Glutamatergic neuron (in vitro differentiated cells): ENCODE data around the gene DEF6. TPM values are rescaled to one million over a fixed set of nuclear protein-coding genes. Genes with fewer than 3 reads are reported as not detected.

Experiments
- DNase-seq: peaks from one replicate; pipeline ENCODE4 v3.0.0; 2022
- H3K27ac Mint-ChIP-seq: one replicate; pipeline ENCODE4 v1.8.0; 2020; ENCODE audit warnings: mild to moderate bottlenecking, mixed read lengths, inconsistent platforms; ENCODE audit not compliant: unreplicated experiment
- H3K27me3 Mint-ChIP-seq: one replicate; pipeline ENCODE4 v1.8.0; 2020; ENCODE audit warnings: mild to moderate bottlenecking, moderate library complexity, mixed read lengths, inconsistent platforms; ENCODE audit not compliant: unreplicated experiment
- H3K36me3 Mint-ChIP-seq: one replicate; pipeline ENCODE4 v1.8.0; 2020; ENCODE audit warnings: mild to moderate bottlenecking, mixed read lengths, inconsistent platforms; ENCODE audit not compliant: unreplicated experiment
- H3K4me1 Mint-ChIP-seq: one replicate; pipeline ENCODE4 v1.8.0; 2020; ENCODE audit warnings: mild to moderate bottlenecking, low read depth, mixed read lengths, inconsistent platforms; ENCODE audit not compliant: unreplicated experiment
- H3K4me3 Mint-ChIP-seq: one replicate; pipeline ENCODE4 v1.8.0; 2020; ENCODE audit warnings: mild to moderate bottlenecking, mixed read lengths, inconsistent platforms; ENCODE audit not compliant: unreplicated experiment
- H3K9me3 Mint-ChIP-seq: one replicate; pipeline ENCODE4 v1.8.0; 2020; ENCODE audit warnings: mild to moderate bottlenecking, moderate library complexity, mixed read lengths, inconsistent platforms; ENCODE audit not compliant: unreplicated experiment
- CTCF ChIP-seq: fragments of 200-600 bp; sonication (generic); IDR thresholded peaks from one replicate; pipeline ENCODE4 v1.5.0; 2021; ENCODE audit not compliant: partially characterized antibody, unreplicated experiment
- total RNA-seq: library from RNA; stranded (reverse); fragmentation: NEBNext Ultra II Directional; extraction: Animal tissue kit (Norgen Biotek cat#: 25700); gene quantifications from one replicate; pipeline ENCODE4 v1.2.1, GENCODE V29; 2021; ENCODE audit not compliant: unreplicated experiment

DEF6 gene
- total RNA-seq, 1 donor from 2014 or later = 1.8 TPM

- Mint-ChIP-seq H3K9me3 (peaks cover 2% of the 10 kb centered on the region), H3K4me1 (peaks cover 8% of the 10 kb centered on the region), H3K36me3 (no peaks in the 10 kb centered on the region), H3K4me3 (peak overlapping the region; percentile 97), H3K27ac (peak overlapping the region; percentile 93), H3K27me3 (peaks cover 6% of the 10 kb centered on the region)
- TF ChIP-seq CTCF = no peak
- no peak for DNase-seq
Measured at GRCh38 chr6:35260591-35261570, 36.7 kb upstream of the DEF6 start.

- Mint-ChIP-seq H3K4me1 (peaks cover 8% of the 10 kb centered on the region), H3K27ac (no peak overlapping the region), H3K4me3 (no peak overlapping the region), H3K36me3 (no peaks in the 10 kb centered on the region), H3K27me3 (peaks cover 6% of the 10 kb centered on the region), H3K9me3 (peaks cover 2% of the 10 kb centered on the region)
- TF ChIP-seq CTCF = no peak
- no peak for DNase-seq
Measured at GRCh38 chr6:35262596-35262995, 35.0 kb upstream of the DEF6 start.

- Mint-ChIP-seq H3K27ac (no peak overlapping the region), H3K27me3 (peaks cover 6% of the 10 kb centered on the region), H3K4me1 (peaks cover 8% of the 10 kb centered on the region), H3K4me3 (no peak overlapping the region), H3K9me3 (peaks cover 2% of the 10 kb centered on the region), H3K36me3 (no peaks in the 10 kb centered on the region)
- TF ChIP-seq CTCF = no peak
- no peak for DNase-seq
Measured at GRCh38 chr6:35264550-35265274, 32.9 kb upstream of the DEF6 start.

GRCh38 chr6:35265523-35265922 is 32.1 kb upstream of the DEF6 start:
- H3K36me3 Mint-ChIP-seq = no peaks in the 10 kb centered on the region
- DNase-seq = no peak
- no peak overlapping the region for H3K27ac Mint-ChIP-seq
- H3K9me3 Mint-ChIP-seq = peaks cover 2% of the 10 kb centered on the region
- peaks cover 4% of the 10 kb centered on the region for H3K4me1 Mint-ChIP-seq
- no peak for TF ChIP-seq CTCF
- peaks cover 2% of the 10 kb centered on the region for H3K27me3 Mint-ChIP-seq
- H3K4me3 Mint-ChIP-seq = no peak overlapping the region

GRCh38 chr6:35267446-35267845 is 30.2 kb upstream of the DEF6 start:
- Mint-ChIP-seq H3K27ac (no peak overlapping the region), H3K36me3 (no peaks in the 10 kb centered on the region), H3K4me3 (no peak overlapping the region), H3K9me3 (peaks cover 2% of the 10 kb centered on the region), H3K4me1 (no peaks in the 10 kb centered on the region), H3K27me3 (no peaks in the 10 kb centered on the region)
- no peak for TF ChIP-seq CTCF
- no peak for DNase-seq
